ENCODE measurements around the gene PRSS22.

The PRSS22 gene

DNA sequence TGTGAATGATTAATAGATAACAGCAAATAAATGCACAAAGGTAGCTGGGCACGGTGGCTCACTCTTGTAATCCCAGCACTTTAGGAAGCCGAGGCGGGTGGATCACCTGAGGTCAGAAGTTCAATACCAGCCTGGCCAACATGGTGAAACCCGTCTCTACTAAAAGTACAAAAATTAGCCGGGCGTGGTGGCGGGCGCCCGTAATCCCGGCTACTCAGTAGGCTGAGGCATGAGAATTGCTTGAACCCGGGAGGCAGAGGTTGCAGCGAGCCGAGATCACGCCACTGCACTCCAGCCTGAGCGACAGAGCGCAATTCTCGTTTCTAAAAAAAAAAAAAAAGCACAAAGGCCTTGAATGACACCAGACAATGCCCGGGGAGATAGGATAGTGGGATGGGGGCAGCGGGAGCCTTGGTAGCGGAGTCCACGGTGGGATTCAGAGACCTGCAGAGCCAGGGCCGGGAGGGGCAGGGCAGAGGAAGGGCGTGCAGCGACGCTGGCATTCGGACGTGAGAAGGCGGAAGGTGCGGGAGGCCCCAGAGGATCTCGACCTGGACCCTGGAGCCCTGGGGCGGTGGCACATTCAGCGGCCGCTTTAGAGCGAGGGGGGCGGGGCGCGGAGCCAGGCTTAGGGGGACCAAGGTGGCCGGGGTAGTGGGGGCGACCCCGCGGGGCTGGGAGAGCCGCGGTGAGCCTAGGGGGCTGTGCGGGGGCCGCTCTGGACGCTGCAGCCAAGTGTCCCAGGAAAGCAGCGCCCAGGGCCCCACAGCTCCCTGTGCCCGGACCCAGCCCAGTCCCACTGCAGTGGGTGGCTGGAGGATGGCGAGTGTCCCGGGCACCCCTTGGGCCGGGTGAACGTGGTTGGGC lies 24.0 kb upstream of the PRSS22 start:
- peak; percentile 21 for DNase-seq (ENCODE audit: low read depth)

DNA sequence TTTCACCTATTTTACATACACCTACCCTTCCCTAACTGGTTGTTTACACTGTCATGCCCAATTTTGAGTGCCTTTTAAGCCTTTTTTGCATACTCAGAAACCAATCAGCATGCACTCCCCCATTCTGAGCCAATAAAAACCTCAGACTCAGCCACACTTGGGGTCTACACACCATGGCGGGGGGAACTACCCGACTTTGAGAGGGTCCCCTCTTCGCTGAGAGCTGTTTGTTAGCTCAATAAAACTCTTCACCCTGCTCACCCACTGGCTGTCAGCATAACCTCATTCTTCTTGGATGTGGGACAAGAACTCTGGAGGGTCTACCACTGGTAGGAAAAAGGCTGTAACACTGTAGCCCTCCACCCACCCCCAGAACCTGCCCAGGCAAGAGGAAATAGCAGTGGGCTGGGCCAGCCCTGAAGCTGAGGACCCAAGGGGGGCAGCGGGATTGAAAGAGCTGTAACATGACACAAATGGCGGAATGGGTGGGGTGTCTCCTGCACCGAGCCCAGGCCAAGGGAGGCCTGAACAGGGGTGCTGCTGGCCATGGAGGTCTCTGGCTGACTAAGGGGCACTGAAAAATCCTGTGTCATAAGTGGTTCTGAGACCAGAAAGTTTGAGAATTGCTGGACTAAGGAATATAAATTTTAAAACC lies 22.0 kb upstream of the PRSS22 start:
- DNase-seq (ENCODE audit: low read depth): no peak

DNA sequence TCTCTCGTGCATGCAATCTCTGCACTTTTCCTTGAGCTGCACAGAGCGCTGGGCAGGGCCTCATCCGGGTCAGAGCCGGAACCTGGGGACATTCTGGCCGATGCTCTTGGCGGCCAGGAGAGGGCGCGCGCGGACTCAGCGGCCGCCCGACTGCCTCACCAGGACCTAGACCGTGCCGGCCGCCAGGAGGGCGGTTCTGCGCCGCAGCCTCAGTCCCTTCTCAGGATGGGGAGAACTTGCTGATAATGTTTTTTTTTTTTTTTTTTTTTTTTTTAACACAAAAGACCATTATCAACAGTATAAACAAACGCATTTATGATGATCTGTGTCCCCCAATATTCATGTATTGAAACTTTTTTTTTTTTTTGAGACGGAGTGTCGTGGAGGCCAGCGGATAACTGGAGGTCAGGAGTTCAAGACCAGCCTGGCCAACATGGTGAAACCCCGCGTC lies 17.0 kb upstream of the PRSS22 start:
- DNase-seq (ENCODE audit: low read depth): peak; percentile 47

DNA sequence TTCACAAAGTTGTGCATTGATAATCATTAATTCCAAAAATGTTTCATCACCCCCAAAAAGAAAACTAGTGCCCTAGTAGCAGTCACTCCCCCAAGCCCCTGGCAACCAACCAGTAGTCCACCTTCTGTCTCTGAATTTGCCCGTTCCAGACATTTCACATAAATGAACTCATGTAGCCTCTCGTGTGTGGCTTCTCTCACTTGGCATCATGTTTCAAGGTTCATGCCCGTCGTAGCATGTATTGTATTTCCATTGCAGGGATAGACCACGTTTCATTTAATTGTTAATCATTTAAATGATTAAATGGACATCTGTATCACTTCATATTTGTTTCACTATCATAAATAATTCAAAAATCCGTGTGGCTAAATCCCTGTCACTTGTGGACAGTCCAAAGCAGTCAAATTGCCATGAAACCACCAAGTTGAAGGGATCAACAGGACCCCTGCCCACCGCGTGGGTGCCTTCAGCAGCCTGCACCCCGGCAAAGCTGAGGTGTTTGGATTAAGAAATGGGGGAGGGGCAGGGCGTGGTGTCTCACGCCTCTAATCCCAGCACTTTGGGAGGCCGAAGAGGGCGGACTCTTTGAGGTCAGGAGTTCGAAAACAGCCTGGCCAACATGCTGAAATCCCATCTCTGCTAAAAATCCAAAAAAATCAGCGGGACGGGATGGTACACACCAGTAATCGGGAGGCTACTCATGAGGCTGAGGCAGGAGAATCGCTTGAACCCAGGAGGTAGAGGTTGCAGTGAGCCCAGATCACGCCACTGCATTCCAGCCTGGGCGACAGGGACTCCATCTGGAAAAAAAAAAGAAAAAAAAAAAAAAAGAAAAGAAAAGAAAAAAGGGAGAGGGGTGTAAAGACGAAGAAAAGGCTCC lies 16.3 kb upstream of the PRSS22 start:
- DNase-seq (ENCODE audit: low read depth): no peak

DNA sequence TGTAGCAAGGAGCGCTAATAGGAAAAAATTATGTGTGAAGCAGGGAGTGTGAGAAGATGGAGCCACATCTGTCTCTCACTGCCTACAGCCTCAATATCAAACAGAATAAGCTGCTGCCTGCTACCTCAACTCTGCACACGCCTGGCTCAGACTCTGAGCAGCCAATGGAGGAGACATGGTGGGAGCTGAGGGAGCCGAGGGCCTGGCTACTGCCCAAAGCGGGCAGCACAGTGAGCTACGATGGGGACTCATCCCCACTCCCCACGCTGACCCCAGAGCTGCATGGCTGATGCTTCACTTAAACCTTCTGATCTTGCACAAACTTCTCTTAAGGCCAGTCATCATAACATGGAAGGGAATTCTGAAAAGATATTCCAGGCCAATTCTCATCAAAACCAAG lies 14.0 kb upstream of the PRSS22 start:
- no peak for DNase-seq (ENCODE audit: low read depth)

DNA sequence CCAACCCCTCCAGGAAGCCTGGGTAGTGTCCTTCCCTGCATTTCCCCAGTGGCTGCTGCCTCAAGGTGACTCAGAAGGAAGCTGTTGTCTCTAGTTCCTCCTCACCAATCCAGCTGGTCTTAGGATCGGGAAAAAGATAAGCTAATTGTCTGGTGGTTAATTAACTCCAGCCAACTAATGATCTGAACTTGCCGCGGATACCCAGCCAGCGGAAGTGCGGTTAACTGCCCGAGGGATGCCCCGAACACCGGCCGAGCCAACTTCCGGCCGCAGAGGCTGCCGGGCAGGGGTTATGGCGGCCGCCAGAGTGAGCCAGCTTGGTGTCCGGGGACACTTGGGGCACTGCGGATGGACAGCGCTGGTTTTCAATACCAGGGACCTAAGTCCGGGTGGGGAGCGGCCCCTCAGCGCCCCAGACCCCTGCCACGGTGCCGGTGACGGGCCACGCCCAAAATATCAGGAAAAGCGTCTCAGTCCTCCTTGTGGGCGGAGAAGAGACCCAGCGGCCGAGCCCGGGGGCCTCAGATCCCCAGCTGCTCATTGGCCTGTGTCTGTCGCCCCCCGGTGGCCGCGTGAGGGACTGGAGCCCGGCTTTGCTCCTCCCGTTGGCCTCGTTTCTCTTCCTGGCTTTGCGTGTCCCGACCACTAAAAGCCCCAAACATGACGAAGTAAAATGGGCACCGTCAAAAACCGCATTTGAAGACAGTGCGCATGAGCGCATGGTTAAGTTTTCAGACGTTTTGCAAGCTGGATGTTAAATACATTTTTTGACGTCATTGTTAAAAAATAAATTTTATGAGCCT lies 10.2 kb upstream of the PRSS22 start:
- DNase-seq (ENCODE audit: low read depth): peak; percentile 92

DNA sequence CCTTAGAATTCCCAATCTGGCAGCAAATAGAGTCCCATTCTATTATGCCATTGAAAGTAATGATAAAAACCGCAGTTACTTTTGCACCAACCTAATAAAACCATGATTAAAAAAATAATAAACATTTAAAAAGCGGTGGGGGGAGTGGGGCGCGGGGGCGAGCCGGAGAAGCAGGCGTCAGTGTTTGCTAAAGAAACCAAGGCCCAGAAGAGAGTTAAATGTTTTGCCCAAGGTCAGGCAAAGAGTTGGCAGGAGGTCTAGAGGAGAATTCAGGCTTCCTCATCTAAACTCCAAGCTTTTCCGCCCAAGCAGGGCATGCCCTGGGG lies 9.7 kb upstream of the PRSS22 start:
- no peak for DNase-seq (ENCODE audit: low read depth)

DNA sequence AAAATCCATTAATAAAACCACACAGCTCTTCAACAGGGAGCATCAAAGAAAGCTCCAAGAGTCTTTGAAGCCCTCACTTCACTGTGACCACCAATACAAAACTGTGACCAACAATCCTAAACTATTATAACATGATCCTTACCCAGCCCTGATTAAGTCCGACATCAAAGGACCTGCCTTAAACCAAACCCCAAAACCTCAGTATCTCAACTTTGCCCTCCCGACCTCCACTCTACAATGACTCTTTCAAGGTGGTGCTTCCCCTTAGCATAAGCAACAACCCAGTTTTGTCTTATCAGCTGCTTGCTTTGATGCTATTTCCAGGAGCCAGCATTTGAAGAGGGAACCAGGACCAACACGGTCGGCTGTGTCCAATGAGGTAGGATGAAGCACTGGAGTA lies 8.5 kb upstream of the PRSS22 start:
- DNase-seq (ENCODE audit: low read depth): no peak

DNA sequence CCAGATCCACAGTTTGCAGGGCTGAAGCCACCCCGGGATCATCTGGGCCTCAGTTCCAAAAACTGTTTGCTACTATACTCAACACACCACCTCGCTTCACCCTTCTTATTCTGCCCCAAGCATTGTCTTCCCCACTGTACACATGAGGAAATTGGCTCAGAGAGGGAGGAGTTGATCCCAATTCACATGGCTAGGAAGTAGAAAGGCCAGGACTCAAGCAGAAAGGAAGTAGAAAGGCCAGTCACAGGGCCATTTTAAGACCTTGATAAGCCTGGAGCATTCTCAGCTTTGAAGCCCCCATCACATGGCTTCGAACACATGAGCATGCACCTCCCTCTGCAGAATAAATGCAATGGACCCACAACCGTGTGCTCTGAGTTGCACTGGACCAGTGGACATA lies 7.7 kb upstream of the PRSS22 start:
- no peak for DNase-seq (ENCODE audit: low read depth)

DNA sequence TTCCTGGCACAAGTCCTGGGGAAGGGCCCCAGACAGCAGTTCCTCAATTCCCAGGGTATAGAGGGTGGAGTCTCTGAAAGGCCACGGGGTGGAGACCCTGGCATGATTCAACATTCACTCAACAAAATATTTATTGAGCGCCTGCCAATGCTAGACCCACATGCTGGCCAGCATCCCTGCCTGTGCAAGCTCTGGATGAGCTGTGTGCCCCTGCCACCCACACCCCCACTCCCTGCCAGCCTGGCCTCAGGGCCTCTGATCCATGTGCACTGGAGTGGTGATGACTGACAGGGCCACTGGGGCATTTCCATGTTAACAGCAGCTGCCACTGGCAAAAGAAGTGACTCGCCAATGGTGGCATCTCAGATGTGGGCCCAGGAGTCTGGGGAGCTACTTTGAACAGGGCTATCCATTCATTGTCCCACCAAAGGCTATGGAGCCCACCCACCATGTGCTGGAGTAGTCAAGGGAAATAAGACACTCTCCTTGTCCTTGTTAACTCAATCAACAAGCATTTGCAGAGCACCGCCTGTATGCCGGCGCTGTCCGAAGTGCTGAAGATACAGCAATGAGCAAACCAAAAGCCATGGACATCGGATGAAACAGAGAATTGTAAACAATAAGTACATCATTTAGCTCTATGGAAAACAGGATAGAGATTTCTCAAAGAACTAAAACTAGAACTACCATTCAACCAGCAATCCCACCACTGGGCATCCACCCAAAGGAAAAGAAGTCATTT lies 3.0 kb upstream of the PRSS22 start:
- no peak for DNase-seq (ENCODE audit: low read depth)

DNA sequence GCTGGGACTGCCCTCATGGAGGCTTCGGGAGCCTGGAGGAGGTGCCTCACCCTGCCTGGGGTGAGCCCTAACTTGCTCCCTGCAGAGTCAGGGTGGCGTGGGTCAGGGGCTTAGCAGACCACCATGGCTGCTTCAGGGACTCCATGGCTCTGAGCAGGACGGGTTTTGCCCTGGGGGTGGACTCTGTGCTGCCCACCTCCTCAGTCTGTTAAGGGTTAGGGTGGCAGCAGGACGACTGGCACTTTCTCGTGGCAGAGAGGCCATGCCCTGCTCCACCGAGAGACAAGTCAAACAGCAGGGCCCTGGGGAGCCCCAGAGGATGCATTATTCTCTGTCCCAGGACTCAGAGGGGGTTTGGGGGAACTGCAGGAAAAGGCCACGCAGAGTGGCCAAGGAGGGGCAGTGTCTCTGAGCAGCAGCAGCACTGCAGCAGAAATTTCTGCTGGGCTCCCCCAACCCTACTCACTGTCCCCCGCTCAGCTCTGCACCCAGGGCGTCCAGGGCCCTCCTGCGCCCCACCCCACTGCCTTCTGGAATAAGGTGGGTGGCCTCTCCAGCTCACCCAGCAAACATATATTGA lies 1.8 kb upstream of the PRSS22 start:
- no peak for DNase-seq (ENCODE audit: low read depth)

DNA sequence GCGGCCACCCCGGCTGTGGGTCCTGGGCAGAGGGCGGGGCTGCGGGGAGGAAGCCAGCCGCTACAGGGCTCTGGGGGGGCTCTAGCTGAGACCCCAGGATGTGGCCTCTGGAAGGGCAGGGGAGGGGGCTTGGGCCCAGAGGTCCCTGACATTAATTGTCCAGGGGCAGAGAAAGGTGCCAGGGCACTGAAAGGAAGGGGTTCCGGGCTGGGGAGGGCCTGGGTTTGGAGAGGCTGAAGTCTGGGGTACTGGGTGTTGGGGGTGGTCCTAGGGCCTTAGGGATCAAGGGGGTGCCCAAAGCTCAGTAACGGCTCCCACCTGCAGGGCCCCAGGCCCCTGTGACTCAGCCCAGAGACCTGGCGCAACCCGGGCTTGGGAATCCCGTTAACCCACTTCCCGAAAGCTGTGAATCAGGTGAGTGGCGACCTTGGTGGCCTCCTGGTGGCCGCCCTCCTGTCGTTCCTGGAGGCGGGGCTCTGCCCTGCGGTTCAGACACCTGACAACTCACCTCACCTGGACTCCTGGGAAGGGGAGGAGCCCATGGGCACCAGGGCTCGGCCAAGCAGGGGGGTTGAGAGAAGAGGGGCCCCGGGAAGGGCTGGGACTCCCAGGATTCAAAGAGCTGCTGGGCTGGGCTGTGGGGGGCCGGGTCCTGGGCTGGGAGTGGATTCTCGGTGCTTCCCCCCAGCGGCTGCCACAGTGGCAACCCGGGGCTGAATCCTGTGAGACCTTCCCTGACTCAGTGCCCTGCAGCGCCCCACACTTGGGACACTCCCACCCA lies 465 bp upstream of the PRSS22 start:
- DNase-seq (ENCODE audit: low read depth): no peak

DNA sequence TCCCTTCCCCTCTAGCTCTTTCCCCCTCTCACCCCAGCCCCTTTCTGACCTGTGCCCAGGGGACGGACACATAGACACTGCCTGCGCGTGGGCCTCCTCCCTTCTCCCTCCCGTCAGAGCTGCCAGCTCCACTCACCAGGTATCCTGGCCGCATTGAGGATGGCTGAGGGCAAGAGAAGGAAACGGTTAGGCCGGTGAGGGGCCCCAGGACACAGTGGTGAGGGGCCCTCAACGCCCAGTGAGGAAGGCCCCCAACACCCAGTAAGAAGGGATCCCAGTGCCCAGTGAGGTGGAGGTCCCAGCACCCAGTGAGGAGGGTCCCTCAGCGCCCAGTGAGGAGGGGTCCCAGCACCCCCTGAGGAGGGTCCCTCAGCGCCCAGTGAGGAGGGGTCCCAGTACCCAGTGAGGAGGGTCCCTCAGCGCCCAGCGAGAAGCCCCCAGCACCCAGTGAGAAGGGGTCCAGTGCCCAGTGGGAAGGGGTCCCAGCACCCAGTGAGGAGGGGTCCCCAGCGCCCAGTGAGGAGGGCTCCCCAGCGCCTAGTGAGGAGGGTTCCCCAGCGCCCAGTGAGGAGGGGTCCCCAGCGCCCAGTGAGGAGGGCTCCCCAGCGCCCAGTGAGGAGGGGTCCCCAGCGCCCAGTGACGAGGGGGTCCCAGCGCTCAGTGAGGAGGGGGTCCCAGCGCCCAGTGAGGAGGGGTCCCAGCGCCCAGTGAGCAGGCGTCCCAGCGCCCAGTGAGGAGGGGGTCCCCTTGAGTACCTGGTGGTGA lies 1.1 kb downstream of the PRSS22 start:
- DNase-seq (ENCODE audit: low read depth): no peak

DNA sequence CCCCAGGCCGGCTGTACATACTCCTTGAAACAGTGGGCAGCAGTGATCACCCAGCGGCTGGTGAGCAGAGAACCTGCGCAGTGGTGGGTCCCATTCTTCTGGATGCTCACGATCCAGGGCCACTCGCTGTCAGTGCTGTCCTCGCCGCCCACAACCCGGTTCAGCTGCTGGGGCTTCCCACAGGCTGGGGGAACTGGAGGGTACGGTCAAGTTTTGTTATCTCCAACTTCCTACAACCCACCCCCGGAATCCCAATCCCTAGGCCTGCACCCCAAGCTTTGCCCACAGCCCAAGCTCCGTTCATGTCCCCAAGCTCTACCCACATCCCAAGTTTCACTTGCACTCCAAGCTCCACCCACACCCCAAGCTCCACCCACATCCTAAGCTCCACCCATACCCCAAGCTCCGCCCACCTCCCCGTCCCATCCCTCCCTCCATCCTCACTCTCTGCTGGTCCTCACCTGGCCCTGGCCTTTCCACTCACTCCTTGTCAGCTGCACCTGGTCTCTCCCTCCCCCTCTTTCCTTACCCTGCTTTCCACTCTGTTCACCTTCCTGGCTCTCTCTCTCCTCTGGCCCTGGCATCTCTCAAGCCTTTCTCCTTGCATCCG lies 1.8 kb downstream of the PRSS22 start:
- no peak for DNase-seq (ENCODE audit: low read depth)

DNA sequence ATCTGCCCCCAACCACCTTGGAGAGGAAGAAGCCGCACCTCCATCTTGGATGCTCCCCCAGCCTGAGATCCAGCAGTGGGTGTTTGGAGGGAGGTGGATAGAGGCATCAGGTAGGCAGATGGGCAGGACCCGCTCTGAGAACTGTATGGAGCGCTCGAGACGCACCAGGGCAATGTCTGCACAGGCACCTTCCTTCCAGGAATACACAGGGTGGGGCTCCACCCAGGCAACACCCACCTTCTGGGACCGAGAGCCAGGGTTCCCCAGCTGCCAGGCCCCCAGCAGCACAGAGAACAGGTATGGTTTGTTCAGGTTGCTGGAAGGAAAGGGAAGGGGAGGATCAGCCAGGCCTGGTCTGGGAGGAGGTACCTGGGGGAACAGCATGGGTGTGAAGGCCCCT lies 2.4 kb downstream of the PRSS22 start:
- no peak for DNase-seq (ENCODE audit: low read depth)

DNA sequence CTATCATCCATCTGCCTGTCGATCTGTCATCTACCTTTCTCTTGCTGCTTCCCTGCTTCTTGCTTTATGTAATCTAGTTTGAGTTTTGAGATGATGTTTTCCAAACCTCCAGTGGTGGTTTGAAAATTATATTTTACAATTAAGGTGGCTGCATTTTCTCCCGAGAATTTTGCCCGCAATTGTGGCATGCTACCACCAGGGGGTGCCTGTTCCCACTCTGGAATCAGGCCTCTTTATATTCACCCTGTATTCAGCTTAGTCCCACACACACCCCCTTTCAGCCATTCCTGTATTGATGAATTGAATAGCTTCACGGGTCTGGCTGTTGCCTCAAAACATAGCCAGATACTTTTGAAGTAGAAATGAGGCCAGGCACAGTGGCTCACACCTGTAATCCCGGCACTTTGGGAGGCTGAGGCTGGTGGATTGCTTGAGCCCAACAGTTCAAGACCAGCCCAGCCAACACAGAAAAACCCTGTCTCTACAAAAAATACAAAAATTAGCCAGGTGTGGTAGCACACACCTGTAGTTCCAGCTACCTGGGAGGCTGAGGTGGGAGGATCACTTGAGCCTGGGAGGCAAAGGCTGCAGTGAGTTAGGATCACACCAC lies 3.2 kb downstream of the PRSS22 start:
- DNase-seq (ENCODE audit: low read depth): no peak

DNA sequence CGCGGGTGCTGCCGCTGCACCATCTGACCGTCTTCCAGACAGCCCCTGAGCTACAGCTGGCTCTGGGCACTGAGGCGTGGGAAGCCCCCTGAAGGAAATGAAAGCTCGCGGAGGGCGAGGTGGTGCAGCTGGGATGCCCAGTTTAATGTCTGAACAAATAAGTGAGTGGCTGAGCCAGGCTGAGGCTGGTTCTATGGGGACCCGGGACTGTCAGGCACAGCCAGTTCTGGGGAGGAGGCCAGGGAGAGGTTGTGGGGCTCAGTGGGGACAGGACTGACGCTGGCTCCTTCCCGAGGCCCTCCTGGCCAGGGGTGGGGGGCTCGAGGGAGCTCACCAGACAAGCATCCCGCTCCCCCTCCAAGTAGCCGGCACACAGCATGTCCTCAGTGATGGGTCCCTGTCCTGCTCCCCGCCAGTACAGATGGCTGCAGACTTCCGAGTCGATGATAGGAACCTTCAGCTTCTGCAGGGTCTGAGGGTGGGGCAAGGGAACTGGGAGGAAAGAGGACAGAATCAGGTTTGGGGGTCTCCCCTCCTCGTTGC lies 4.4 kb downstream of the PRSS22 start:
- DNase-seq (ENCODE audit: low read depth): no peak

Data from stimulated activated CD8-positive, alpha-beta memory T cell treated with anti-CD3 and anti-CD28 coated beads, Interleukin-15, amount 100 ng/mL, for 24 hours (primary cell).